NCI-H1092 treated with DMSO at 0.1 percent for 48 hours (cell line): ENCODE data around the gene MROH2A.
"Not testable (repeated sequence)": the region's sequence is repeated elsewhere in the genome, so short reads cannot be mapped to it uniquely, and the experiment has no call there.

Source experiments
- DNase-seq: peaks from one replicate; lab custom pipeline; 2025; lab: John Stamatoyannopoulos, UW

MROH2A gene

DNA sequence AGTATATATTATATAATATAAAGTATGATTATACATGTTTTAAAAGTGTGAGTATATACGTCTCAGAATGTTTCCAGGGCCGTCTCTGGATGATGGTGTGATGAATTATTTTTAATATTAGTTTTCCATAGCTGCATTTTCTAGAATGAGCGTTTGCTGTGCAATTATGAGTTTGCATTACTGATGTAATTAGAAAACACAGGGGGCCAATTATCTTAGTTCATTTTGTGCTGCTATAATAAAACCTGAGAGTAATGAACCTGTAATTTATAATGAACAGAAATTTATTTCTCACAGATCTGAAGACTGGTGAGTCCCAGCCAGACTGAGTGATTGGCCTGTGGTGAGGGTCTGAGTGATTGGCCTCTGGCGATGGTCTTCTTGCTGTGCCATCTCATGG, 80.2 kb downstream of the MROH2A start:
- no peak for DNase-seq

DNA sequence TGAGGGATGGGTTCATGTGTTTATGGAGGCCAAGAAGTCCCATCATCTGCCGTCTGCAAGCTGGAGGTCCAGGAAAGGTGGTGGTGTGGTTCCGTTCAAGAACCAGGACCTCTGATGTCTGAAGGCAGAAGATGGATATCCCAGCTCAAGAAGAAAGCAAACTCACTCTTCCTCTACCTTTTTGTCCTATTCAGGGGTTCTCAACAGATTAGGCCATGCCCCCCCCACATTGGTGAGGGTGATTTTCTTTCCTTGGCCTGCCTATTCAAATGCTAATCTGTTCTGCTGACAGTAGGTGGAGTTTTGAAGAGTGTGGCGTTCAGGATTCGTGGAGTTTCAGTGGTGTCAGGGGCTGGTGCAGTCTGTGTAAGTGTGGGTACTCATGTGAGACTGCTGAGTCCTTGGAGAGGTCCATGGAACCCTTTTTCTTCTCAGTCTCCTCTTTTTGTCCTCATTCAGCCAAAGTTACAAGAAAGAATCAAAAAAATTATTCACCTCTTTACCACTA, 84.2 kb downstream of the MROH2A start:
- DNase-seq, result no peak

DNA sequence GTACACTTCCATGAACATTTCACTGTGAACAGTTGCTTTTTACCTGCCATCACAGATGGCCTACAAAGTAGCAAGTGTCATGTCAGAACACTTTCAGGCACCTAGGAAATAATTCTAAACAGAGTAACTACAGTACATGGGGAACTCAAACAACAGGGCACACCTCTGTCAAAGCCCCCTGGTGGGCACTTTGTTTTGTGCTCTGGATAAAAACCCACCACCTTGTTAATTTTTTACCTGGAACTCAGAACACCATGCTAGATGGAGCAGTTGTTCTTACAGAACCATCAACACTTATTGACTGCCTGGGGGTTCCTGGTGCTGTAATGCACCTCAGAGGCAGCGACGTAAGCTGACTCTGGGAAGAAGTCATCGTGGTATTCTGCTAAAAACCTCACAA, 87.7 kb downstream of the MROH2A start:
- no peak for DNase-seq

DNA sequence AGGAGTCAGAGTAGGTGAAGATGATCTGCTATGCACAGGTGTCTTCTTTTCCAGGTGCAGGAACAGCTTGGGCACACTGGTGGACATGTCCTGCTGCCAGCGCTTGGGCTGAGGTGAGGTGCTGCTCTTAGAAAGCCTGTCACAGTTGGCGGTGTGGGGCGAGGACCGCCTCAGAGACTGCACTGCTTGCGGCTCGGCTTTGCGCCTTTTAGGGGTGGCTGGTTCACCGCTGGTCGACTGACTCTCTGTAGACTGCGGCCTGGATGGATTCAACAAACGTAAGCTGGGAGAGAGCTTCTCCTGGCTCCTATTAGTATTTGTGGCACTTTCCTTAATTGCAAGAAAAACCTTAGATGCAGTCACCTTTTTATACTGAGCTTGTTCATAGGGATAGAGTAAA, 88.3 kb downstream of the MROH2A start:
- DNase-seq, result no peak

DNA sequence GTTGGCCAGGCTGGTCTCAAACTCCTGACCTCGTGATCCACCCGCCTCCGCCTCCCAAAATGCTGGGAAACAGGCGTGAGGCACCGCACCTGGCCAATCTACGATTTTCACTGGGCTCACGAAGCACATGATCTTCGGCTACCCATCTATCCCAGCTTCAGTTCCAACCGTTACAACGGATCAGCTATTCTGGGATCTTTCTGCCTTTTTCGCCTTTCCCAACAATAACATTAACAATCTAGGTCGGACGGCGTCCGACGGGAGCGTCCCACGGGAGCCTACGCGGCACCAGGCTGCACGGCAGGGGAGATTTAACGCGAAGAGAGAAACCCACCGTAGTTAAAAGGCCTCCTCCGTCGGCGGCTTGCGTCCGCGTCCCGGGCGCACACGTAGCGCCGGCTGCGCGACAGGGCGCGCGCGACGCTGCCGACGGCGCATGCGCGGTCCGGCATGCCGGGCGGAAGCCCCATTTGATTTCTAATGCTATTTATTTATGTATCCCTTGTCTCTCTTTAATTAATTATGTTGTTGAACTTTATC, 89.9 kb downstream of the MROH2A start, which contains the start of gene MSL3B:
MSL3B (minus strand) TSS at position 394 of the 540 bp plus-strand sequence.
- no peak for DNase-seq

DNA sequence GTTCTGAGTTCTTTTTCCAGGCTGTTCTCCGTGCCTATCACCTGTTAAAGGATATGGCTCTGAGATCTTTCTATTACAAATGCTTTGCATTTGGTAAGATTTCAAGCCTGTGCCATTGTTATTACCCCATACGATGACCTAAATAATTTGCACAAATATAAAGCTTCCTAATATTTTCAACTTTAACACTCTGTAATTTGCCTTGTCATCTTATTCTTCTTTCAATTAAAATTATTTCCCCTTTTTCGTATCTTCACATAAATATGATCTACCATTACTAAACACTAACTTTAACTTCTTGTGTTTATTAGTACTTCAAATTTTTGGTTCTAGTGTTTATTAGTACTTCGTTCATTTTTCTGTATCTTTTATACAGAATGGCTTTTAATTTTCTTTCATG, 93.3 kb downstream of the MROH2A start:
- DNase-seq, result no peak

DNA sequence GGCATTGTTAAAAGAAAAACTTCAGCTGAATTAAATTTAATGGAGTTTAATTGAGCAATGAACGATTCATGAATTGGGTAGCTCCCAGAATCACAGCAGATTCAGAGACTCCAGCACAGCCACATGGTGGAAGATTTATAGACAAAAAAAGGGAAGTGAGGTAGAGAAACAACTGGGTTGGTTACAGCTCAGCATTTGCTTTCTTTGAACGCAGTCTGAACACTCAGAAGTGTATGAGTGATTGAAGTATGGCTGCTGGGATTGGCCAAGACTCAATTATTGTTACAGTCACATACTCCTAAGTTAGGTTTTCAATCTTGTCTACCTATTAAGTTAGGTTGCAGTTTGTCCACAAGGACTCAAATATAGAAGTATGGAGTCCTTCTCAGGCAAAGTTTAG, 94.0 kb downstream of the MROH2A start:
- not testable (repeated sequence) for DNase-seq

DNA sequence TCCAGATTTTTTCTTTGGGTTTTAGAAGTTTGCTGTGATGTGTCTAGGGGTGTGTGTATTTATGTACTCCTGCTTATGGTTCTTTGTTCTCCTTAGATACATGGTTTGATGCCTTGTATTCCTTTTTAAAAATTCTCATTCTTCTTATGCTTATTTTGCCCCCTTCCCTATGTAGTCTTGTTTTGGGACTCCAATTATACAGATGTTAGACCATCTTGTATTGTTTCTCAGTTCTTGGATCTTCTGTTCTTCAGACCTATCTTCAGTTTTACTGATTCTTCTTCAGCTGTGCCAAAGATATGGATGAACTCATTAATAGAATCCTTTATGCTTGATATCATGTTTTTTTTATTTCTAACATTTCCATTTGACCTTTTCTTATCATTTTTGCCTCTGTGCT, 104.2 kb downstream of the MROH2A start:
- DNase-seq, result no peak
